Liver (tissue), 9 donors: ENCODE data around the gene TMPRSS9. TPM values are rescaled to one million over a fixed set of nuclear protein-coding genes. Genes with fewer than 3 reads are reported as not detected.
"Not testable (repeated sequence)": the region's sequence is repeated elsewhere in the genome, so short reads cannot be mapped to it uniquely, and the experiment has no call there.

Source experiments
- DNase-seq: peaks from one replicate; pipeline ENCODE4 v3.0.0-alpha.2; 2017; ENCODE audit warnings: low spot score
- H3K27ac ChIP-seq, 2 donors: one replicate each; pipeline ENCODE4 v1.7.0; 2013; ENCODE audit warnings: inconsistent platforms in 2 of 2, low read length in 2 of 2, control low read depth in 1 of 2, low read depth in 1 of 2, mild to moderate bottlenecking in 1 of 2
- H3K27me3 ChIP-seq, 4 donors: one replicate each; pipeline versions ENCODE4 v1.6.1 to v1.7.0; 2013; ENCODE audit warnings: low read length in 3 of 4, inconsistent platforms in 1 of 4, mild to moderate bottlenecking in 1 of 4, moderate library complexity in 1 of 4; ENCODE audit not compliant: control insufficient read depth in 4 of 4, insufficient read depth in 4 of 4
- H3K36me3 ChIP-seq, 4 donors: one replicate each; pipeline versions ENCODE4 v1.6.1 to v1.7.0; 2013; ENCODE audit warnings: low read length in 3 of 4, mild to moderate bottlenecking in 3 of 4, low read depth in 1 of 4, moderate library complexity in 1 of 4; ENCODE audit not compliant: control insufficient read depth in 4 of 4, insufficient read depth in 3 of 4
- H3K4me1 ChIP-seq, 4 donors: one replicate each; pipeline versions ENCODE4 v1.6.1 to v1.7.0; 2013; ENCODE audit warnings: low read length in 3 of 4, mild to moderate bottlenecking in 3 of 4, moderate library complexity in 1 of 4; ENCODE audit not compliant: control insufficient read depth in 4 of 4, insufficient read depth in 4 of 4
- H3K4me3 ChIP-seq, 3 donors: one replicate each; pipeline versions ENCODE4 v1.6.1 to v1.7.0; 2013; ENCODE audit warnings: low read length in 3 of 3, control low read depth in 1 of 3, low read depth in 1 of 3, mild to moderate bottlenecking in 1 of 3
- H3K9ac ChIP-seq, 2 donors: one replicate each; pipeline ENCODE4 v1.7.0; 2013; ENCODE audit warnings: low read length in 2 of 2, mild to moderate bottlenecking in 2 of 2, moderate library complexity in 2 of 2, control low read depth in 1 of 2, low read depth in 1 of 2
- H3K9me3 ChIP-seq, 4 donors: one replicate each; pipeline versions ENCODE4 v1.6.1 to v1.7.0; 2013; ENCODE audit warnings: low read length in 3 of 4; ENCODE audit not compliant: control insufficient read depth in 4 of 4
- ATF3 ChIP-seq: IDR thresholded peaks from 2 replicates; pipeline ENCODE4 v1.6.1; 2016; ENCODE audit warnings: antibody characterized with exemption
- CTCF ChIP-seq: fragments of 150-350 bp; IDR thresholded peaks from 2 replicates; pipeline ENCODE4 v1.5.1; 2017; ENCODE audit warnings: improper control_type of control experiment, low read depth, low read length; ENCODE audit not compliant: missing input control
- EGR1 ChIP-seq, 2 donors: IDR thresholded peaks; 2 replicates each; pipeline ENCODE4 v1.6.1; 2016 to 2018; ENCODE audit warnings: antibody characterized with exemption in 2 of 2, low read depth in 2 of 2
- FOXA1 ChIP-seq: IDR thresholded peaks from 2 replicates; pipeline ENCODE4 v1.6.1; 2016; ENCODE audit warnings: antibody characterized with exemption
- FOXA2 ChIP-seq: IDR thresholded peaks from 2 replicates; pipeline ENCODE4 v1.6.1; 2016; ENCODE audit warnings: antibody characterized with exemption
- GABPA ChIP-seq, 2 donors: IDR thresholded peaks in 1 of 2; conservative IDR thresholded peaks in 1 of 2; 2 replicates each; pipeline ENCODE4 v1.6.1; 2016; ENCODE audit warnings: antibody characterized with exemption in 2 of 2, mild to moderate bottlenecking in 1 of 2, moderate library complexity in 1 of 2
- HNF4A ChIP-seq, 2 donors: conservative IDR thresholded peaks; 2 replicates each; pipeline ENCODE4 v1.6.1; 2016; ENCODE audit warnings: antibody characterized with exemption in 2 of 2, mild to moderate bottlenecking in 2 of 2
- HNF4G ChIP-seq: IDR thresholded peaks from 2 replicates; pipeline ENCODE4 v1.6.1; 2016; ENCODE audit warnings: antibody characterized with exemption
- JUND ChIP-seq, 2 donors: IDR thresholded peaks; 2 replicates each; pipeline ENCODE4 v1.6.1; 2016; ENCODE audit warnings: antibody characterized with exemption in 2 of 2
- MAX ChIP-seq: IDR thresholded peaks from 2 replicates; pipeline ENCODE4 v1.6.1; 2016; ENCODE audit warnings: antibody characterized with exemption
- NR2F2 ChIP-seq: IDR thresholded peaks from 2 replicates; pipeline ENCODE4 v1.6.1; 2016; ENCODE audit warnings: antibody characterized with exemption
- REST ChIP-seq: IDR thresholded peaks from 2 replicates; pipeline ENCODE4 v1.6.1; 2016; ENCODE audit warnings: antibody characterized with exemption, mild to moderate bottlenecking
- RXRA ChIP-seq, 2 donors: IDR thresholded peaks; 2 replicates each; pipeline ENCODE4 v1.6.1; 2017 to 2018; ENCODE audit warnings: antibody characterized with exemption in 2 of 2, mild to moderate bottlenecking in 1 of 2
- SP1 ChIP-seq: IDR thresholded peaks from 2 replicates; pipeline ENCODE4 v1.6.1; 2018; ENCODE audit warnings: antibody characterized with exemption, mild to moderate bottlenecking
- TAF1 ChIP-seq: conservative IDR thresholded peaks from 2 replicates; pipeline ENCODE4 v1.6.1; 2016; ENCODE audit warnings: antibody characterized with exemption, mild to moderate bottlenecking
- YY1 ChIP-seq: IDR thresholded peaks from 2 replicates; pipeline ENCODE4 v1.6.1; 2016; ENCODE audit warnings: antibody characterized with exemption, mild to moderate bottlenecking
- ZBTB33 ChIP-seq: IDR thresholded peaks from 2 replicates; pipeline ENCODE4 v1.6.1; 2016; ENCODE audit warnings: antibody characterized with exemption
- WGBS: extraction: QIAGEN DNeasy Blood & Tissue Kit; methylation state at CpG from one replicate; pipeline ENCODE4 v1.1.7; 2013; 5-methylcytosine and 5-hydroxymethylcytosine counted together
- polyA plus RNA-seq, 2 donors: library from polyadenylated mRNA; stranded (reverse) in 1 of 2; unstranded in 1 of 2; fragments of 200-250 nt in 1 of 2; fragments of >200 nt in 1 of 2; fragmentation: Nextera tagmentation in 1 of 2; extraction: Ambion mirVana in 1 of 2; gene quantifications; one replicate each; pipeline versions ENCODE4 v1.2.1 to v1.2.3, GENCODE V29; 2013 to 2015
- total RNA-seq, 2 donors: library from RNA; depleted of rRNA; stranded (reverse); fragments of >200 nt; gene quantifications; one replicate each; pipeline ENCODE4 v1.2.3, GENCODE V29; 2014
- donor health status: healthy.
- donor health status: healthy.
- donor health status: healthy.
- donor health status: healthy.
- donor health status: healthy.

Gene TMPRSS9
- total and polyA plus RNA-seq, 4 donors = 0.39 to 24.8 (median 1.5) TPM

GRCh38 chr19:2392366-2392765 is 32.3 kb downstream of the TMPRSS9 start:
- Histone ChIP-seq H3K4me3 (no peak overlapping the region), H3K27me3 (no peaks in the 10 kb centered on the region), H3K36me3 (no peaks in the 10 kb centered on the region), H3K9me3 (no peaks in the 10 kb centered on the region), H3K9ac (no peak overlapping the region), H3K4me1 (peaks cover 4 to 23% (median 12%) of the 10 kb centered on the region in 4 donors), H3K27ac (no peak overlapping the region)
- TF ChIP-seq GABPA (IDR thresholded peaks at IDR 0.05 in 1 of 2, conservative IDR thresholded peaks at IDR 0.05 in 1 of 2) = no peak
- no peak for TF ChIP-seq REST
- no peak for TF ChIP-seq TAF1
- TF ChIP-seq ATF3 = no peak
- no peak for TF ChIP-seq SP1
- TF ChIP-seq NR2F2 = no peak
- TF ChIP-seq ZBTB33 = no peak
- no peak for TF ChIP-seq CTCF
- no peak for TF ChIP-seq FOXA2
- TF ChIP-seq HNF4A (conservative IDR thresholded peaks at IDR 0.05) = no peak
- TF ChIP-seq MAX = no peak
- TF ChIP-seq HNF4G = no peak
- TF ChIP-seq RXRA (IDR thresholded peaks at IDR 0.05) = no peak
- no peak for TF ChIP-seq JUND (IDR thresholded peaks at IDR 0.05)
- TF ChIP-seq YY1 = no peak
- no peak for TF ChIP-seq EGR1 (IDR thresholded peaks at IDR 0.05; ENCODE audit: low read depth in 2 of 2)
- no peak for TF ChIP-seq FOXA1
- DNase-seq = no peak
- 79% methylated on average over 7 of the region's 7 CpGs for WGBS

GRCh38 chr19:2392899-2393298 is 32.8 kb downstream of the TMPRSS9 start:
- H3K9ac ChIP-seq, H3K4me3 ChIP-seq, H3K27me3 ChIP-seq, H3K36me3 ChIP-seq, H3K9me3 ChIP-seq, DNase-seq, H3K27ac ChIP-seq: not testable (repeated sequence)
- 82% methylated on average over 8 of the region's 8 CpGs for WGBS
- H3K4me1 ChIP-seq = peaks cover 4 to 23% (median 12%) of the 10 kb centered on the region in 4 donors
